Right atrium auricular region (tissue), 2 donors: ENCODE data around the gene NPIPB6. TPM values are rescaled to one million over a fixed set of nuclear protein-coding genes. Genes with fewer than 3 reads are reported as not detected.

Experiments
- DNase-seq: peaks from one replicate; pipeline ENCODE4 v3.0.0-alpha.2; 2019; ENCODE audit warnings: low spot score
- H3K27ac ChIP-seq, 2 donors: fragments of 200-600 bp; sonication (generic); 1 replicate in 1 of 2; 2 replicates in 1 of 2; pipeline ENCODE4 v1.5.1; 2016 to 2019
- H3K27me3 ChIP-seq, 2 donors: fragments of 200-600 bp; sonication (generic); one replicate each; pipeline versions ENCODE4 v1.5.1 to v1.6.0; 2017 to 2019
- H3K36me3 ChIP-seq: fragments of 200-600 bp; sonication (generic); one replicate; pipeline ENCODE4 v1.5.1; 2016
- H3K4me1 ChIP-seq, 2 donors: fragments of 200-600 bp; sonication (generic); one replicate each; pipeline versions ENCODE4 v1.5.1 to v1.6.0; 2017 to 2019
- H3K4me3 ChIP-seq, 2 donors: fragments of 200-600 bp; sonication (generic); 1 replicate in 1 of 2; 2 replicates in 1 of 2; pipeline ENCODE4 v1.5.1; 2017 to 2019; ENCODE audit warnings: mild to moderate bottlenecking in 1 of 2, moderate library complexity in 1 of 2
- H3K9me3 ChIP-seq, 2 donors: fragments of 200-600 bp; sonication (generic); one replicate each; pipeline ENCODE4 v1.5.1; 2019
- microRNA-seq, 2 donors: library from miRNA; unstranded; fragments of <30 nt; microRNA quantifications; one replicate each; pipeline ENCODE4, GENCODE V29; 2016 to 2017; ENCODE audit warnings: borderline number of aligned reads in 2 of 2, borderline replicate concordance in 1 of 2
- total RNA-seq, 2 donors: library from RNA; depleted of rRNA; stranded (reverse); fragments of >200 nt; gene quantifications; one replicate each; pipeline ENCODE4 v1.1.0, GENCODE V29; 2016
- TF ChIP-seq, protein P1 (sequence below), 2 donors: fragments of 200-600 bp; sonication (generic); IDR thresholded peaks; one replicate each; pipeline ENCODE4 v1.5.1; 2019; ENCODE audit warnings: antibody characterized with exemption in 2 of 2

The NPIPB6 gene
- total RNA-seq, 2 donors from 2014 or later, result 1.1 TPM; not detected in 1

DNA sequence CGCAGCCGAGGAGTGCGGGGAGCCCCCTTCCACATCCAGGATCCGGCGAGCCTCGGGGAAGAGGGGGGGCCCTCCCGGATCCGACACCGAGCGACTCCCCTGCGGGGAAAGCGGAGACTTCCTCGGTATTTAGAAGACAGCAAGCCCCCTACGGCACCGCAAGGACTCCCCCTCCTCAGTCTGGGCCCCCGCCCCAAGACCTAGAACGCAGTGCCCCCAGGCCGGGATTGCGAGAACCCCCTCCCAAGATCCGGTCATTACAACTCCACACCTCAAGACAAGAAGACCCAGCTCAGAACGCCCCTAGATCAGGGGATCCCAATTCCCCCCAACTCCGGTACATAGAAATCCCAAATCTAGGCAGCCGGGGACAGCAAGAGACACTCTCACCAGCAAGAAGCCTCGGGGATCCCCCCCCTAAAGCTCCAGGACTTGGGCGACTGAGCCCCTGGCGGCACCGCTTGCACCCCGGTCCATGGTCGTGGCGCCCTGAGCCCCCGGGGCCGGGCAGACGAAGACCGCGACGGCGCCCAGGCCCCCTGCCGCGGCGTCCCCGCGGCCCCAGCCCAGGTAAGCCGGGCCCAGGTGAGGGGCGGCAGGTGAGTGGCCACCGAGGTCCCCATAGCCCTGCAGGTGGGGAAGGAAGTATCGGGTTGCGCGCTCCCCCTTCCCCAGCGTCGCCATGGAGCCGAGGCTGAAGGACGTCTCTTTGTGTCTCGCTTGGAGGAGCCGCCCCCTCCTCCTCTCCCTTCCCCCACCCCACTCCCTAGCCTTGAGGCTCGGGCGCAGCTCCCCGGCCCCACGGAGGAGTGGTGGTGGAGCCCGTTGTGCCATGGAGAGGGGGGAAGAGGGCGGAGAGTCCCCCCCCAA is 70.3 kb downstream of the NPIPB6 start:
- Histone ChIP-seq H3K27ac (no peak overlapping the region), H3K4me3 (peak overlapping the region; percentile 42 to 61), H3K27me3 (no peaks in the 10 kb centered on the region), H3K9me3 (no peaks in the 10 kb centered on the region), H3K36me3 (no peaks in the 10 kb centered on the region), H3K4me1 (peaks cover 0 to 19% of the 10 kb centered on the region in 2 donors)
- no peak for DNase-seq
- TF ChIP-seq, protein P1, sequence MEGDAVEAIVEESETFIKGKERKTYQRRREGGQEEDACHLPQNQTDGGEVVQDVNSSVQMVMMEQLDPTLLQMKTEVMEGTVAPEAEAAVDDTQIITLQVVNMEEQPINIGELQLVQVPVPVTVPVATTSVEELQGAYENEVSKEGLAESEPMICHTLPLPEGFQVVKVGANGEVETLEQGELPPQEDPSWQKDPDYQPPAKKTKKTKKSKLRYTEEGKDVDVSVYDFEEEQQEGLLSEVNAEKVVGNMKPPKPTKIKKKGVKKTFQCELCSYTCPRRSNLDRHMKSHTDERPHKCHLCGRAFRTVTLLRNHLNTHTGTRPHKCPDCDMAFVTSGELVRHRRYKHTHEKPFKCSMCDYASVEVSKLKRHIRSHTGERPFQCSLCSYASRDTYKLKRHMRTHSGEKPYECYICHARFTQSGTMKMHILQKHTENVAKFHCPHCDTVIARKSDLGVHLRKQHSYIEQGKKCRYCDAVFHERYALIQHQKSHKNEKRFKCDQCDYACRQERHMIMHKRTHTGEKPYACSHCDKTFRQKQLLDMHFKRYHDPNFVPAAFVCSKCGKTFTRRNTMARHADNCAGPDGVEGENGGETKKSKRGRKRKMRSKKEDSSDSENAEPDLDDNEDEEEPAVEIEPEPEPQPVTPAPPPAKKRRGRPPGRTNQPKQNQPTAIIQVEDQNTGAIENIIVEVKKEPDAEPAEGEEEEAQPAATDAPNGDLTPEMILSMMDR (IDR thresholded peaks at IDR 0.05), result no peak

Small RNA genes within 50 kb of the gene (microRNA-seq; reads per million reads assigned to microRNA genes)
- 0 reads per million in 2 donors for gene MIR6862-1

Other genes with a start within 250 kb of the NPIPB6 start
- gene XPO6, start 151.5 kb downstream of the NPIPB6 start, total RNA-seq, result 10 to 100 TPM; 17.9 to 29.8 TPM
- gene SBK1, start 71.0 kb downstream of the NPIPB6 start, total RNA-seq, result under 1 TPM; 0.47 to 0.52 TPM
- 100 to 1,000 TPM in 1 of 2 donors, 10 to 100 TPM in 1; 89.0 to 124 TPM for gene EIF3CL, start 40.3 kb upstream of the NPIPB6 start, total RNA-seq
- not detected for gene NPIPB7, start 108.8 kb upstream of the NPIPB6 start, total RNA-seq
- 10 to 100 TPM; 16.5 to 16.9 TPM for gene CLN3, start 128.6 kb upstream of the NPIPB6 start, total RNA-seq
- gene APOBR, start 131.1 kb upstream of the NPIPB6 start, total RNA-seq, result 1 to 10 TPM in 1 of 2 donors, under 1 TPM in 1; 0.78 to 2.0 TPM
- gene IL27, start 143.3 kb upstream of the NPIPB6 start, total RNA-seq, result not detected
- gene NUPR1, start 175.5 kb upstream of the NPIPB6 start, total RNA-seq, result 10 to 100 TPM; 12.4 to 26.9 TPM
- gene SGF29, start 190.4 kb upstream of the NPIPB6 start, total RNA-seq, result 10 to 100 TPM; 14.2 to 21.8 TPM
- 1 to 10 TPM; 1.9 to 2.7 TPM for gene SULT1A2, start 233.5 kb upstream of the NPIPB6 start, total RNA-seq
- gene SULT1A1, start 246.5 kb upstream of the NPIPB6 start, total RNA-seq, result 10 to 100 TPM; 37.9 to 38.1 TPM